HTERT RPE-1 (cell line): ENCODE measurements around the gene CELSR1.

Experiments used
- in situ Hi-C: fragments of 300-500 bp; cut with MboI; formaldehyde crosslinking; loops from 4 replicates; pipeline ENCODE4 v1.14.3; 2020; ENCODE audit warnings: low sequenced_read_pairs

The CELSR1 gene

GRCh38 chr22:46557736-46558480 is 20.5 kb upstream of the CELSR1 start:
- in situ Hi-C loops, result no loop called here

DNA sequence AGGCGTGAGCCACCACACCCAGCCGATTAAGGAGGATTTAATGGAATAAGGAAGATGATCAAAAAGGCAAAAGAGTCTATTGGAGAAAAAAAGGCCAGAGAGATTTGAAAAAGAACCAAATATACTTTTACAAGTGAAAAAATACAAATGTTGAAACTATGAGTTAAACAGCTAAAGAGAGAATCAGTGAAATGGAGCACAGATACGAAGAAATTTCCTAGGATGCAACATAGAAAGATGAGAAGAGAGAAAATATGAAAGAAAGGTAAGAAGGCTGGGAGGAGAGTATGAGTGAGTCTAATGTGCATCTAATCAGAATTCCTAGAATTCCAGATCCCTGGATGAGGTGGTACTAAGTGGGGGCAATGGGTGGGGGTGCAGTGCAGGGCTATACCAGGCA is 19.4 kb upstream of the CELSR1 start:
- in situ Hi-C loops, result no loop called here

DNA sequence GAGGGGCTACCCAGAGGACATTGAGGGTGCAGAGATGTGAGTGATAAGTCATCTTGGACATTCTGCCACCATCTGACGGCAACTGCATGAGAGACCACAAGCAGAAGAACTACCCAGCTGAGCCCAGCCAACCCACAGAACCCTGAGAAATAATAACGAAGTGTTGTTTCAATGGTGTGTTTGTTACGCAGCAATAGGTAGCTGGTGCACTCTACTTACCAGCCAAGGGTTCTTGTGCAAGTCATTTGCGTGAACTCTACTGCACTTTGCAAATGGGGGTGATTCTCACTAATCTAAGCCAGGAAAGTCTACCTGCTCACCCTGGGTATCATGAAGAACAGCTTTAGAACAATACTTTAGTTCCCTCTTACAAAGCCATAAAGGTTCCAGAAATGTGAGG is 15.8 kb upstream of the CELSR1 start:
- in situ Hi-C loops, result no loop called here

- in situ Hi-C loops, result no loop called here
Observed at GRCh38 chr22:46551996-46552395, 14.6 kb upstream of the CELSR1 start.

- in situ Hi-C loops, result no loop called here
Observed at GRCh38 chr22:46551321-46551720, 13.9 kb upstream of the CELSR1 start.

DNA sequence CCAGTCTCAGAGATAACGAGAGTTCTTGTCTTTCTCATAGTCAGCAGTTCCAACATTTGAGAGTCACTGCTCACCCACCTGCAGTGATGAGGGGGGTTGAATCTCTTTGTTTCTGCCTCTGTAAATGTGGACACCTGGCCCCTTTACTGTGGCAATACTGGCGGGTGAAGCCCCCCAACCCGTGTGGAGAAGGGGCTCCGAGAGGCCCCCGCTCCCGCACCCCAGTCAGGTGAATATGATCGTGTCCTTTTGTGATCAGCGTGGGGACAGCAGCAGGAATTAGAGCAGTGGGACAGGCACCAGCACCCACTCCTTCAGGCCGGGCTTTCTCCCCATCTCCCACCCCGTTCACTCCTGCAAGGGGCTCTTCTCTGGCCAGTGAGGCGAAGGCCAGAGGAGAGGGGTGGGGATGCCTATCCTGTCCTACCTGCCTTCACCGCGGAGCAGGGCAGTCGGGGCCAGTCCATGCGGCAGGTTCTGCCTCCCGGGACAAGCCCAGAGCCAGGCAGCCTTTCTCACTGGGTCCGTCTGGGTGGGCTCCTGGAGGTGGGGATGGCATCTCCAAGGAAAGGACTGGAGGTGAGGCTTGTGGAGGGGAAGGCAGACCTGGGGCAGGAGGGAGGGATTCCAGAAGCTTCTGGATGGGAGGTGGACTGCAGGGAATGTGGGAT is 12.7 kb upstream of the CELSR1 start:
- in situ Hi-C loops, result loop anchor here (25.0 kb wide), 1 partner anchor 188 kb away; no protein-coding TSS in a partner anchor

- in situ Hi-C loops, result loop anchor here (25.0 kb wide), 1 partner anchor 187 kb away; no protein-coding TSS in a partner anchor
Observed at GRCh38 chr22:46549563-46549840, 12.1 kb upstream of the CELSR1 start.

- in situ Hi-C loops, result loop anchor here (25.0 kb wide), 1 partner anchor 186 kb away; no protein-coding TSS in a partner anchor
Observed at GRCh38 chr22:46547883-46548244, 10.4 kb upstream of the CELSR1 start.

DNA sequence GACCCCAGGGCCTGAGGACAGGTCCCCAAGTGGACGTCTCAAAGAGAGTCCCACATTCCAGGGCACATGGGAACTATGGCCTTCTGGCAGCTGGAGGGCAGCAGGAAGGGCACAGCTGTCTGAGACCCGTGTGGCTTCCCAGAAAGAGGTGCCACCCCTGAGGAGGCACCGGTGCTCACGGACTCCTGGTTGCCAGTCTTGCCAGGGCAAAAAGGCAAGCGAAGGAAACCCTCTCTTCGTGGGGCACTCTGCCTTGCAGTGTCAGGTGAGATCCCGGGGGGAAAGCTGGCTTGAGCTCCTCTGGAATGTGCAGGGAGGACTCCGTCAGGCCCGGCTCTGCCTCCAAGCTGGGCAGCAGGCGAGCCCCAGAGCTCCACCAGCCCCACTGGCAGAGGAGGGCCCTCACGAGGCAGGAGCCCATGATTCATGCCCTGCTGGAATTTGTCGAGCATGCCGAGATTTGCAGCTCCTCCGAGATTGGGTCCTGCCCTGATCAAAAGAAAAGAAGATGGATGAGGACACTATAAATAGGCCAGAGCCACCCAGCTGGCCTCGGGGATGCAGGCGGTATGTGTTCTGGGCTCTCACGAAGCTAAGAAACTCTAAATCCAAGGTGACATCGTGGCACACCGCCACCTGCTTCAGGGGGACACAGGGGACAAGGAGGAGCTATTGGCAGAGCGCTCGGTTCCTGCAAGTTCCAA is 9.9 kb upstream of the CELSR1 start:
- in situ Hi-C loops, result loop anchor here (25.0 kb wide), 1 partner anchor 185 kb away; no protein-coding TSS in a partner anchor

DNA sequence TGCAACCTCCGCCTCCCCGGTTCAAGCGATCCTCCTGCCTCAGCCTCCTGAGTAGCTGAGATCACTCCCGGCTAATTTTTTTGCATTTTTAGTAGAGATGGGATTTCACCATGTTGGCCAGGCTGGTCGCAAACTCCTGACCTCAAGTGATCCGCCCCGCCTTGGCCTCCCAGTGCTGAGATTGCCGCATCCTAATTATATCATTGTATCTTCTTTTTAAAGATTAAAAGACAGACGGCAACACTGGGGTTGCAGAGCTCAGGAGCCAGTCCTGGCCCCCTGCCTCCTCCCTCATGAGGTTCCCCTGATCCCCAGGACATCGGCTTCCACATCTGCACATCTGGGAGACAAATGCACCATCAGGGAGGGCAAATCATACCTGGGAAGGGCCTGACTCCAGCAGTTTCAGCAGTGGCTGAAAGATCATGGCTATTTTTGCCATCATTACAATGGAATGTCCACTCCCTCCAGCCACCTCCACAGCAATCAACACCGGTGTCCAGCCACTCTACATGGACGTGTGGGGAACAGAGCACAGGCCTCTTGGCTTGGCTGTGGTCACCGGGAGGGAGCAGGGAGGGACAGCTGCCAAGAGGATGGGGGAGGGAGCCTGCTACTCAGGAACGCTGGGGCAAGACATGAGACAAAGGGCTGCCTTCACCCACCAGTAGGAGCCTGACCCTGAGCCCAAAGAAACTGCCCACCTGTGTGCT is 9.2 kb upstream of the CELSR1 start:
- in situ Hi-C loops, result loop anchor here (25.0 kb wide), 1 partner anchor 184 kb away; no protein-coding TSS in a partner anchor

DNA sequence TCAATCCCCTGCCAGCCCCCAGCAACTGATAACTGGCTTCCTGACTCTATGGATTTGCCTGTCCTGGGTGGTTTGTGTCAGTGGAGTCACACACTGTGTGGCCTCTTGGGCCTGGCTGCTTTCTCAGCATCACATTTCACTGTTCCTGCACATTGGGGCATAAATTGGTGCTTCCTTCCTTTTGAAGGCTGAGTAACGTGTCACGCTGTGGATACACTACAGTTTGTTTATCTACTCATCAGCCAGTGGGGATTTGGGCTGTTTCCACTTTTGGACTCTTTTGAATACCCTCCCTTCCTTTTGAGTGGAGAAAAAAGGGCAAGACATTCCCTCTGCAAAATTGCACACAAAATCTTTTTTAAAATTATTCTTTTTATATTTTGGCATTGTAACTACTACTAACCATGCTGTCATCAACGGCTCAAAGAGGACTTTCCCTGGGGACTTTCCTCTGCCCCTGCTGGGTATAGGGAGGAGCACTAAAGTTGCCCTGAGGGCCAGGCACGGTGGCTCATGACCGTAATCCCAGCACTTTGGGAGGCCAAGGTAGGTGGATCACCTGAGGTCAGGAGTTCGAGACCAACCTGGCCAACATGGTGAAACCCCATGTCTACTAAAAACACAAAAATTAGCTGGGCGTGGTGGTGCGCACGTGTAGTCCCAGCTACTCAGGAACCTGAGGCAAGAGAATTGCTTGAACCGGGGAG is 7.8 kb upstream of the CELSR1 start:
- in situ Hi-C loops, result loop anchor here (25.0 kb wide), 1 partner anchor 183 kb away; no protein-coding TSS in a partner anchor

GRCh38 chr22:46542011-46542985 is 4.9 kb upstream of the CELSR1 start:
- in situ Hi-C loops, result loop anchor here (25.0 kb wide), 1 partner anchor 180 kb away; no protein-coding TSS in a partner anchor

DNA sequence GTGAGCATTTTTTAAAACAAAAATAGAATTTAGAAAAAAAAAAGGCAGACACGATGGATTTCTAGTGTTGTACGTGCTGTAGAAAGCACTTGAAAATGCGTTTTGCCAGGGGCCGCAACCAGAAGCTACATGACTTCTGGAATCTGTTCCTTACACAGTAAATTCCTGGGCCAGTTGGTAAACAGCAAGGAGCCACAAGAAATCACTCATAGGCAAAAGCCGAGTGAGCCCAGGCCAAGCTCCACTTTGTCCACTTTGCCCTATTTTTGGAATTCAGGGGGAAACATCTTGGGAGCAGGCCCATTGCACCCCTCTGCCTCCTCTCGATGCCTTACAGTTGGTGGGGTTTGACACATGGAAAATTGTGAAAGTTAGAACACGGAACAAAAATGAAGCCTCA is 4.1 kb upstream of the CELSR1 start:
- in situ Hi-C loops, result loop anchor here (25.0 kb wide), 1 partner anchor 179 kb away; no protein-coding TSS in a partner anchor

- in situ Hi-C loops, result loop anchor here (25.0 kb wide), 1 partner anchor 179 kb away; no protein-coding TSS in a partner anchor
Observed at GRCh38 chr22:46540874-46541273, 3.5 kb upstream of the CELSR1 start.

DNA sequence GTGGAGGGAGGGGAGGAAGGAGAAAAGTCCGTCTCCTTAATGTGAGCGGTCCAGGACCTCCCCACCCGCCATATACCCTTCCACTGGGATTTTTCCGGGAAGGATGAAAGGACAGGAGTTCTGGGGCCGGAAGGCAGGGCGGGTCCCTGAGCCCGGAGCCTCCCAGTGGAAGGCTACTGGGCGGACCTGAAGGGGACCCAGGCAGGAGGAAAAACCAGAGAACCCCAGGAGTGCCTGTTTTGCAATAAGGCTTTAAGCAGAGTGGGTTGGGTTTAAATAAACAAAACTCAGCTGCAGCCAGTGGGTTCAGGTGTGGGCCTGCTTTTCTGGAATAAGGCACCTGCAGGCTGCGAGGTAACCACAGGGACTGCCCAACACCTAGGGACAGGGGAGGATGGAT is 1.7 kb upstream of the CELSR1 start:
- in situ Hi-C loops, result loop anchor here (25.0 kb wide), 1 partner anchor 177 kb away; no protein-coding TSS in a partner anchor

DNA sequence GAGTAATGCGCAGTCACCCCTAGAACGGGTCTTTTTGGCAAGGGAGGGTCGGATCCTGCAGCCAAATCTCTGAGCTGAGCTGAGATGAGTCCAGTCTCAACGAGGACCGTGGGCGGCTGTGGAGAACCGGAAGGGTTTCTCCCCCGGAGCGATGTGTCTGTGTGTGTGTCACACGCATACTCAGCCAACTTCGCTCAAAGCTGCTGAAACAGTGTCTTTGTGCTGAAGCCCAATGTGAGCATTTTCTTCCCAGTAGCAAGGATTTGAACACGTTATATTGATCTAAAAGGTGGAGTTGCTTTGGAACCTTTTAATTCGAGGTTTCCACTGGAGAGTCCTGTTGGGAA is 1.4 kb upstream of the CELSR1 start:
- in situ Hi-C loops, result loop anchor here (25.0 kb wide), 1 partner anchor 176 kb away; no protein-coding TSS in a partner anchor

- in situ Hi-C loops, result loop anchor here (25.0 kb wide), 1 partner anchor 176 kb away; no protein-coding TSS in a partner anchor
Observed at GRCh38 chr22:46537946-46538813, 760 bp upstream of the CELSR1 start.
